Tibial artery (tissue), 4 donors: Measurements from ENCODE around the gene IMMP2L.

ENCODE experiments used
- DNase-seq, 2 donors: peaks; one replicate each; pipeline ENCODE4 v3.0.0-alpha.2; 2019
- H3K27ac ChIP-seq, 2 donors: fragments of 200-600 bp; sonication (generic) in 1 of 2; 1 replicate in 1 of 2; 2 replicates in 1 of 2; pipeline ENCODE4 v1.5.1; 2018 to 2019; ENCODE audit warnings: mild to moderate bottlenecking in 1 of 2
- H3K27me3 ChIP-seq, 2 donors: fragments of 200-600 bp; sonication (generic) in 1 of 2; one replicate each; pipeline versions ENCODE4 v1.5.1 to v1.6.0; 2016 to 2019
- H3K36me3 ChIP-seq, 3 donors: fragments of 200-600 bp; sonication (generic) in 2 of 3; one replicate each; pipeline ENCODE4 v1.5.1; 2016 to 2019; ENCODE audit warnings: mild to moderate bottlenecking in 2 of 3
- H3K4me1 ChIP-seq, 4 donors: fragments of 200-600 bp; sonication (generic) in 2 of 4; 1 replicate in 3 of 4; 2 replicates in 1 of 4; pipeline ENCODE4 v1.5.1; 2016 to 2019
- H3K4me3 ChIP-seq, 2 donors: fragments of 200-600 bp; sonication (generic) in 1 of 2; 1 replicate in 1 of 2; 2 replicates in 1 of 2; pipeline ENCODE4 v1.5.1; 2018 to 2019; ENCODE audit warnings: mild to moderate bottlenecking in 2 of 2
- H3K9me3 ChIP-seq, 3 donors: fragments of 200-600 bp; sonication (generic) in 1 of 3; one replicate each; pipeline ENCODE4 v1.5.1; 2016 to 2019
- intact Hi-C: fragments of 100-400 bp; cut with DNase I; formaldehyde crosslinking; loops from one replicate; pipeline ENCODE4 v1.15.0; 2023; ENCODE audit warnings: low total_unique reads
- TF ChIP-seq, protein P1 (sequence below), 2 experiments: fragments of 200-600 bp in 1 of 2; fragments of 450-650 bp in 1 of 2; IDR thresholded peaks; one replicate each; pipeline ENCODE4 v1.5.1; 2017 to 2019; ENCODE audit warnings: antibody characterized with exemption in 2 of 2, mild to moderate bottlenecking in 1 of 2, moderate library complexity in 1 of 2

Gene IMMP2L

DNA sequence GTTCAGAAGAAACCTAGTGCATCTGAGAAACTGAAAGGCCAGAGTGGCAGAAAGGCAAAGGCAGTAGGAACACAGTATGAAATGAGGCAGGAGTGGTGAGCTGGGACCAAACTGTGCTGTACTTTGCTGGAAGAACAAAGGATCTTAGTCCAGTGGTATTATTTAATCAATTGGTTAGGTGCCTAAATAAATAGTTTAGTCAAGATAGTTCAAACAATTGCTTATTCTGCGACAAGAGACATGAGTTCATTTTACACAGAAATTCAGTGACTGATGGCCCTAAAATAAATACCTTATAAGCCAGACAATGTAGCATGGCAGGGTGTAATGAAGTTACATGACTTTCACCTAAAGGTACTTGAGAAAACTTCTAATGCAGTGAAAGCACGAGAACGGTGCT lies 653.2 kb downstream of the IMMP2L start:
- intact Hi-C loops: no loop called here
- Histone ChIP-seq H3K36me3 (no peaks in the 10 kb centered on the region), H3K4me1 (no peaks in the 10 kb centered on the region), H3K27me3 (no peaks in the 10 kb centered on the region), H3K27ac (no peak overlapping the region), H3K4me3 (no peak overlapping the region), H3K9me3 (no peaks in the 10 kb centered on the region)
- TF ChIP-seq, protein P1, sequence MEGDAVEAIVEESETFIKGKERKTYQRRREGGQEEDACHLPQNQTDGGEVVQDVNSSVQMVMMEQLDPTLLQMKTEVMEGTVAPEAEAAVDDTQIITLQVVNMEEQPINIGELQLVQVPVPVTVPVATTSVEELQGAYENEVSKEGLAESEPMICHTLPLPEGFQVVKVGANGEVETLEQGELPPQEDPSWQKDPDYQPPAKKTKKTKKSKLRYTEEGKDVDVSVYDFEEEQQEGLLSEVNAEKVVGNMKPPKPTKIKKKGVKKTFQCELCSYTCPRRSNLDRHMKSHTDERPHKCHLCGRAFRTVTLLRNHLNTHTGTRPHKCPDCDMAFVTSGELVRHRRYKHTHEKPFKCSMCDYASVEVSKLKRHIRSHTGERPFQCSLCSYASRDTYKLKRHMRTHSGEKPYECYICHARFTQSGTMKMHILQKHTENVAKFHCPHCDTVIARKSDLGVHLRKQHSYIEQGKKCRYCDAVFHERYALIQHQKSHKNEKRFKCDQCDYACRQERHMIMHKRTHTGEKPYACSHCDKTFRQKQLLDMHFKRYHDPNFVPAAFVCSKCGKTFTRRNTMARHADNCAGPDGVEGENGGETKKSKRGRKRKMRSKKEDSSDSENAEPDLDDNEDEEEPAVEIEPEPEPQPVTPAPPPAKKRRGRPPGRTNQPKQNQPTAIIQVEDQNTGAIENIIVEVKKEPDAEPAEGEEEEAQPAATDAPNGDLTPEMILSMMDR (IDR thresholded peaks at IDR 0.05): no peak
- DNase-seq: no peak

DNA sequence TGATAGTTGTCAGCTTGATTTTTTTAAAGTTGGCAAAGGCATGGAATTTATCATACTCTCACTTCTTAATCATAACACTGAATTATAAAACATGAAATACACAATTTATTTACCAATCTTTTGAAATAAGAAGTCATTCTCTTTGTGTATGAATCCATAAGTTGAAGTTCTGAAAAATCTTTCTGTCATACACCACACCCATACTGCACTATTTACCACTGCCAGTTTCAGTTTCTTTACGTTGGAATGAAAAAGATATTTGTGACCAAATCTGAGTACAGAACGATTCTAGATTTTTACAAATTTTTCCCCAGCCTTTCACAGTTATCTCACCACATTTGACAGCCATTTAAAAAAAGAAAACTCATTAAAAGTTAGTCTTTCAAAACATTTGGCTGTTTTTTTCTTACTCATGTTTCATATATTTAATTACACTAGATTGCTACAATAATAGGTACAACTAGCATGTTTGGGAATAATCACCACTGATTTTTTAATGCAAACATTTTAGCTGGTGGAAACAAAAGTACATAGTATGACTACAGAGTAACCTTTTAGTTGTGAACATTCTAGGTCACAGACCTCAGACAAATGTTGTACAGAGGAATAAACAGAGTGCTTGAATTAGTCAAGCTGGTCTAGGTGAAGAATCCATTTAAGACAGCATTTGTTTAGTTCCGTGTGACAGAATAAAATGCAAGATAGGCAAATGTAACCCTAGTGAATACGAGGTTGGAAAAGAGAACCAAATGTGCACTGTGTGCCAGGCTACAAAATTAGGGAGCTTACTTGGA lies 656.3 kb downstream of the IMMP2L start:
- Histone ChIP-seq H3K36me3 (no peaks in the 10 kb centered on the region), H3K27me3 (no peaks in the 10 kb centered on the region), H3K4me3 (no peak overlapping the region), H3K9me3 (no peaks in the 10 kb centered on the region), H3K27ac (no peak overlapping the region), H3K4me1 (no peaks in the 10 kb centered on the region)
- no peak for DNase-seq
- intact Hi-C loops: no loop called here
- TF ChIP-seq, protein P1 (IDR thresholded peaks at IDR 0.05): no peak

DNA sequence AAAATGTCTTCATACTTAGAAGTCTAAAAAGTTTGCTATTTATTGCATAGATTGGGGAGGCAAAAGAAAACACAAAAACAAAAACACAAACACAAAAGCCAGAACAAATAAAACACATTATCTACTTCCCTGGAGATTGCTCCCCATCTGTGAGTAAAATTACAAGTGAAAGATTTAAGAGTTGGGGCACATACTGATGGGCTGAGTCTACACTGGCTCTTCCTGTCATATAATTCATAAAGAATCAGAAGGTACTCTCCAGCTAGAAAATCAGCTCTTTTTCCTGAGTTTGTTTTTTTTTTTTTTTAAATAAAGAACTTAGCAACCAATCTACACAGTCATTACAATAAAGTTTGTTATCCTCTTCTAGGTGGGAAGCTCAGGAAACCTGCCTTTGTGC lies 663.8 kb downstream of the IMMP2L start:
- Histone ChIP-seq H3K4me1 (no peaks in the 10 kb centered on the region), H3K27ac (no peak overlapping the region), H3K36me3 (no peaks in the 10 kb centered on the region), H3K9me3 (no peaks in the 10 kb centered on the region), H3K27me3 (no peaks in the 10 kb centered on the region), H3K4me3 (no peak overlapping the region)
- TF ChIP-seq, protein P1 (IDR thresholded peaks at IDR 0.05): no peak
- intact Hi-C loops: no loop called here
- no peak for DNase-seq

DNA sequence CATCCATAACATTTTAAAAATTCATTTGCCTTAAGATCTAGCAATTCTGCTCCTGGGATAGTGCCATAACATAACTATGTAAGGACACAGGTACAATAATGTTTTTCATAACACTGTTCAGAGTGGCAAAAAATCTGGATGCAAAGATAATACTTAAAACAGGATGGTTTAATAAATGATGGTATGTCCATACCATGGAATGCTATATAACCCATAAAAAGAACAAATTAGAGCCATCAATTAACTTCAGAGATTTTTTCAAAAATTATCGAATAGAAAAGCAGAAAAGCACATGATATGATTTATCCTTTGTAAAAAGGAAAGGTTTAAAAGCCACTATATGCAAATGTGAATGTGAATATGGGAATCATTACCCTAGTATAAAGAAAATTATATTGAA lies 664.8 kb downstream of the IMMP2L start:
- TF ChIP-seq, protein P1 (IDR thresholded peaks at IDR 0.05): no peak
- Histone ChIP-seq H3K27ac (no peak overlapping the region), H3K4me3 (no peak overlapping the region), H3K36me3 (no peaks in the 10 kb centered on the region), H3K9me3 (no peaks in the 10 kb centered on the region), H3K27me3 (no peaks in the 10 kb centered on the region), H3K4me1 (no peaks in the 10 kb centered on the region)
- intact Hi-C loops: no loop called here
- no peak for DNase-seq

DNA sequence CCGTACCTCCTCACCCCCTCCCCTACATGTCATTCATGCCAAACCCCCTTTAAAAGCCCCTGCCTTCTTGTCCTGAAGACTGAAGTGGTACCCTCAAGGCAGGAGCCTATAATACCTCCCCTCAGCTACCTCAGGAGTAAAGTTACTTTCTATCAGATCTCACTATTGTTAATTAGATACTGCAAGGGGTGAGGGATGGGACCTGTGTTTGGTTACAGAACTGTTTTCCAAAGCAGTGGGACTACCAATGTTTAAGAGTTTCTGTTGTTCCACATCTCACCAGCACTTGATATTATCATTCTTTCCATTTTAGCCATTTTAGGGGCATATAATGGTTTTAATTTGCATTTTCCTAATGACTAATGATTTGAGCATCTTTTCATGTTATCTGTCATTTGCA lies 668.2 kb downstream of the IMMP2L start:
- TF ChIP-seq, protein P1 (IDR thresholded peaks at IDR 0.05): no peak
- Histone ChIP-seq H3K36me3 (no peaks in the 10 kb centered on the region), H3K27ac (no peak overlapping the region), H3K9me3 (no peaks in the 10 kb centered on the region), H3K27me3 (no peaks in the 10 kb centered on the region), H3K4me3 (no peak overlapping the region), H3K4me1 (no peaks in the 10 kb centered on the region)
- intact Hi-C loops: no loop called here
- no peak for DNase-seq
